ENCODE data around the gene GJA4.

Gene GJA4

DNA sequence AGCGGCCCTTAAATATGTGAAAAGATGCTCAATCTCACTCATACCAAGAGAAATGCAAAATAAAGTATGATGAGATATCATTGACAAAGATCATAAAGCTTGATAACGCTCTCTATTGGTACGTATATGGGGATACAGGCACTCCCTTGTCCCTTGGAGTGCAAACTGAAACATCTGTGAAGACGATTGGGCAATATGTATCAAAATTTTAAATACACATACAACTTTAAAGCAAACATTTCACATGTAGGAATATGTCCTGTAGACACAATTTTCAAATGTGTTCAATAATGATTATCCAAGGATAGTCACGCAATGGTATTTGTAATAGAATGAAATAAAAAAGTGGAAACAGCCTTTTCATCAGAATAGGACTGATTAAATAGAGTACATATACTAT is 13.8 kb upstream of the GJA4 start:
- TF ChIP-seq GATA3 (IDR thresholded peaks at IDR 0.05; ENCODE audit: low read depth, low read length), result no peak
- no peak for TF ChIP-seq GATA2 (IDR thresholded peaks at IDR 0.05; ENCODE audit: low read depth, low read length)

DNA sequence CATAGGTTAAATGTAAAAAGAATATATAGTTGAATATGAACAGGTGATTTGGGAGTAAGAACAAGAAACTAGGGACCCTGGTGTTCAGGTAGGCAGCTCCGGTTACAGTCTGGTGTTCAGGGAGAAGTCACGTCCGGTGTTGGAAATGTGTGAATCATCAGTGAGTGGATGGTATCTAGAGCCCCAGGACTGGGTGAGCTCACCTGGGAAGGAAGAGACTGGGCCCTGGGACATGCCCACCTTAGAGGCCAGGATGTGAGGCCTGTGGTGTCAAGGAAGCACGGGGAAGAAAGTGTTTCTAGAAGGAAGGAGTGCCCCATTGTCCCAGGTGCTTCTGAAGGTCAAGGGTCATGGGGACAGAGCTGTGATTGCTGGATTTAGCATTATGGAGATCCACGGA is 13.3 kb upstream of the GJA4 start:
- TF ChIP-seq GATA3 (IDR thresholded peaks at IDR 0.05; ENCODE audit: low read depth, low read length), result no peak
- no peak for TF ChIP-seq GATA2 (IDR thresholded peaks at IDR 0.05; ENCODE audit: low read depth, low read length)

DNA sequence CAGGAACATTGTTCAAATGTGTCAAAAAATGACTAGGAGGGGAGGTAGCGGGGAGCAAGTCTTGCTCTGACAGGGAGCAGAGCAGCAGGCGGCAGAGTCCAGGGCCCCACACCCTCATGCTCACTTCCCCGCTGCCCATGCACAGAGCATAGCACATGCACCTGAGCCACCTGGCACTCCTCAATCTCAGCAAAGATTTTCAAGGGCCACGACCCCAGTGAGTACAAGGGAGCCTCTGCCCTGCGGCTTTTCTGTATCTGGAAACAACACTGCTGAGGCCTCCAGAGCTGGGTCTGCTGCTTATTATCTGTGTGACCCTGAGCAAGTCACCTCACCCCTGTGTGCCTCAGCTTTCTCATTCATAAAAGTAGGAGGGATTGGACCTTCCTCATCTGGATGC is 12.8 kb upstream of the GJA4 start:
- no peak for TF ChIP-seq GATA3 (IDR thresholded peaks at IDR 0.05; ENCODE audit: low read depth, low read length)
- TF ChIP-seq GATA2 (IDR thresholded peaks at IDR 0.05; ENCODE audit: low read depth, low read length), result no peak

DNA sequence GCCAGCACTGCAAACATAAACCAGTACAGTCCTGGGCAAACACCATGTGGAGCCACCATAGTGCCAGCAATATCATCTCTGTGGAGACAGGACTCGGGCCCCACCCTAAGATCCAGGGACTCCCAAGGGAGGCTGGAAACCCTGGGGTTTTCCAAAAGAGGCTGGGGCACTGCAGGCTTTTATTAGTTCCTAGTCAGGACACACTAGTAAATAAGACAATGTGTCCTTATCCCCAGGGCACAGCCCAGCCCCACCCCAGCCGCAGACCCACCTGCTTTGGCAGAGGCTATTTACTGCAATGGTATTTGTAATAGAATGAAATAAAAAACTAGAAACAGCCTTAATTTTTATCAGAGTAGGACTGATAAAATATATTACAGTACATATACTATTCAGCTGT is 12.3 kb upstream of the GJA4 start:
- TF ChIP-seq GATA3 (IDR thresholded peaks at IDR 0.05; ENCODE audit: low read depth, low read length) (no peak), GATA2 (IDR thresholded peaks at IDR 0.05; ENCODE audit: low read depth, low read length) (no peak)

DNA sequence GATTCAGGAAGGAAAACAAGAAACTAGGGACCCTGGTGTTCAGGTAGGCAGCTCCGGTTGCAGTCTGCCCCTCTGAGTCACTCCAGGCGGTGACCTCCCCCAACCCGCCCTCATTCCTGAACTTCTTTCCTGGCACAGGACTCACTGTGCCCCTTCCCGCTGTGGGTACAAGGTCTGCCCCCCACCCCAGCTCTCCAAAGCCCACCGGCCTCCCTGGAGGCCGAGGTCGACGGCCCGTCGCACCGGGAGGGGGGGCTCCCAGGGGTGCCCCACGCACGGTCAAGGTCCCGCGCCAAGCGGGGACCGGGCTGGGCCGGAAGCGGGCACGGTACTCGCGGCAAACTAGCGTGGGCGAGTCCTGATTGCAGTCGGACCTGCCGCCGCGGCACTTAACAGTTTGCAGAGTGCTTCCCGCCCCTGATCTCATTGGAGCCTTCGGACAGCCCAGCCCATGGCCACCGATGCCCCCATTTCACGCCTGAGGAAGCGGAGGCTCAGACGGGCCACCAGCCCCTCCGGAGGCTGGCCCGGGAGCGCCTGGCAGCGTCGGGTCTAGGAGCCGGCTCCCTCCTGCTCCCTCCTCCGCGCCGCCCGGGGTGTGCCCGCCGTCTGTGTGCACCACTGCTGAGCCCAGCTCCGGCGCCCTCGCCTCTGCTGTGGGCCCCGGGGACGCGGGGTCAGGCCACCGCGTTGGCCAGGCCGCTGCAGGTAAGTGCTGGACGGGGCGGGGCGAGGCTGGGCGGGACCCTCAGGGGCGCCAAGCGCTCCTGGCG is 11.5 kb upstream of the GJA4 start, which contains the start of gene GJB3:
Gene GJB3 (plus strand): TSS at position 144 of the 773 bp plus-strand sequence. CDS start 3,549 bp downstream, outside the sequence.
- TF ChIP-seq GATA3 (IDR thresholded peaks at IDR 0.05; ENCODE audit: low read depth, low read length) (no peak), GATA2 (IDR thresholded peaks at IDR 0.05; ENCODE audit: low read depth, low read length) (no peak)

DNA sequence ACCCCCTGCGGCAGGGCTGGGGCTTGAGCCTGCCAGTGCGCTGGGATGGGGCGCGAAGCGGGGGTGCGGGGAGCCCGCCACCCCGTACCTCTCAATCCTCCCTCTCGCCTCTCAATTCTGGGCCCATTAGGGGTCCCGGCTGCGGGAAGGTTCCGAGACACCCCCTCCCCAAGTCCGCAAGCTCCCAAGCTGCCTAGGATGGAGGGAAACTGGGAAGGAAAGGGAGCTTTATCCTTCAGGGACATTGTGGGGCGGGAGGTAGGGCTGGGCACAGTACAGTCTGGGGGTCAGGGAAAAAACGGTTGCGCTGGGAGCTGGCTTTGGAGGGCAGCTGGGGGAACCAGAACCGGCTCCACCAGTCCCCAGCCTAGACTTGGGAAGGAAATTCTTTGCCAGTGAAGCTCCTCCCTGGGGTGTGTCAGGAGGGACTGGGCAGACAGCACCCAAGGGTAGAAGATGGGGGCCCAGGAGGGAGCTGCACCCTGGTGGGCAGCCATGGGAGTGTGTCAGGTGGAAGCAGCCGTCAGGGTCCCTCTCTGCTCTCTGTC is 10.9 kb upstream of the GJA4 start:
- TF ChIP-seq GATA3 (IDR thresholded peaks at IDR 0.05; ENCODE audit: low read depth, low read length) (no peak), GATA2 (IDR thresholded peaks at IDR 0.05; ENCODE audit: low read depth, low read length) (no peak)

DNA sequence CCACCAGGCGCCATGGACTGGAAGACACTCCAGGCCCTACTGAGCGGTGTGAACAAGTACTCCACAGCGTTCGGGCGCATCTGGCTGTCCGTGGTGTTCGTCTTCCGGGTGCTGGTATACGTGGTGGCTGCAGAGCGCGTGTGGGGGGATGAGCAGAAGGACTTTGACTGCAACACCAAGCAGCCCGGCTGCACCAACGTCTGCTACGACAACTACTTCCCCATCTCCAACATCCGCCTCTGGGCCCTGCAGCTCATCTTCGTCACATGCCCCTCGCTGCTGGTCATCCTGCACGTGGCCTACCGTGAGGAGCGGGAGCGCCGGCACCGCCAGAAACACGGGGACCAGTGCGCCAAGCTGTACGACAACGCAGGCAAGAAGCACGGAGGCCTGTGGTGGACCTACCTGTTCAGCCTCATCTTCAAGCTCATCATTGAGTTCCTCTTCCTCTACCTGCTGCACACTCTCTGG is 8.0 kb upstream of the GJA4 start:
- no peak for TF ChIP-seq GATA2 (IDR thresholded peaks at IDR 0.05; ENCODE audit: low read depth, low read length)
- no peak for TF ChIP-seq GATA3 (IDR thresholded peaks at IDR 0.05; ENCODE audit: low read depth, low read length)

DNA sequence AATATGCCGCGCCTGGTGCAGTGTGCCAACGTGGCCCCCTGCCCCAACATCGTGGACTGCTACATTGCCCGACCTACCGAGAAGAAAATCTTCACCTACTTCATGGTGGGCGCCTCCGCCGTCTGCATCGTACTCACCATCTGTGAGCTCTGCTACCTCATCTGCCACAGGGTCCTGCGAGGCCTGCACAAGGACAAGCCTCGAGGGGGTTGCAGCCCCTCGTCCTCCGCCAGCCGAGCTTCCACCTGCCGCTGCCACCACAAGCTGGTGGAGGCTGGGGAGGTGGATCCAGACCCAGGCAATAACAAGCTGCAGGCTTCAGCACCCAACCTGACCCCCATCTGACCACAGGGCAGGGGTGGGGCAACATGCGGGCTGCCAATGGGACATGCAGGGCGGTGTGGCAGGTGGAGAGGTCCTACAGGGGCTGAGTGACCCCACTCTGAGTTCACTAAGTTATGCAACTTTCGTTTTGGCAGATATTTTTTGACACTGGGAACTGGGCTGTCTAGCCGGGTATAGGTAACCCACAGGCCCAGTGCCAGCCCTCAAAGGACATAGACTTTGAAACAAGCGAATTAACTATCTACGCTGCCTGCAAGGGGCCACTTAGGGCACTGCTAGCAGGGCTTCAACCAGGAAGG is 7.4 kb upstream of the GJA4 start:
- no peak for TF ChIP-seq GATA2 (IDR thresholded peaks at IDR 0.05; ENCODE audit: low read depth, low read length)
- TF ChIP-seq GATA3 (IDR thresholded peaks at IDR 0.05; ENCODE audit: low read depth, low read length), result no peak

DNA sequence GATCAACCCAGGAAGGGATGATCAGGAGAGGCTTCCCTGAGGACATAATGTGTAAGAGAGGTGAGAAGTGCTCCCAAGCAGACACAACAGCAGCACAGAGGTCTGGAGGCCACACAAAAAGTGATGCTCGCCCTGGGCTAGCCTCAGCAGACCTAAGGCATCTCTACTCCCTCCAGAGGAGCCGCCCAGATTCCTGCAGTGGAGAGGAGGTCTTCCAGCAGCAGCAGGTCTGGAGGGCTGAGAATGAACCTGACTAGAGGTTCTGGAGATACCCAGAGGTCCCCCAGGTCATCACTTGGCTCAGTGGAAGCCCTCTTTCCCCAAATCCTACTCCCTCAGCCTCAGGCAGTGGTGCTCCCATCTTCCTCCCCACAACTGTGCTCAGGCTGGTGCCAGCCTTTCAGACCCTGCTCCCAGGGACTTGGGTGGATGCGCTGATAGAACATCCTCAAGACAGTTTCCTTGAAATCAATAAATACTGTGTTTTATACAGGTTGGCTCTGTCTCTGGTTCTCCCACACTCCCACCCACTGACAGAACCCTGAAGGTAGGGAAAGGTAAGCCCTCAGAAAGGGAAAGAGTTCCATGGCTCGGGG is 6.8 kb upstream of the GJA4 start:
- TF ChIP-seq GATA3 (IDR thresholded peaks at IDR 0.05; ENCODE audit: low read depth, low read length) (no peak), GATA2 (IDR thresholded peaks at IDR 0.05; ENCODE audit: low read depth, low read length) (no peak)

DNA sequence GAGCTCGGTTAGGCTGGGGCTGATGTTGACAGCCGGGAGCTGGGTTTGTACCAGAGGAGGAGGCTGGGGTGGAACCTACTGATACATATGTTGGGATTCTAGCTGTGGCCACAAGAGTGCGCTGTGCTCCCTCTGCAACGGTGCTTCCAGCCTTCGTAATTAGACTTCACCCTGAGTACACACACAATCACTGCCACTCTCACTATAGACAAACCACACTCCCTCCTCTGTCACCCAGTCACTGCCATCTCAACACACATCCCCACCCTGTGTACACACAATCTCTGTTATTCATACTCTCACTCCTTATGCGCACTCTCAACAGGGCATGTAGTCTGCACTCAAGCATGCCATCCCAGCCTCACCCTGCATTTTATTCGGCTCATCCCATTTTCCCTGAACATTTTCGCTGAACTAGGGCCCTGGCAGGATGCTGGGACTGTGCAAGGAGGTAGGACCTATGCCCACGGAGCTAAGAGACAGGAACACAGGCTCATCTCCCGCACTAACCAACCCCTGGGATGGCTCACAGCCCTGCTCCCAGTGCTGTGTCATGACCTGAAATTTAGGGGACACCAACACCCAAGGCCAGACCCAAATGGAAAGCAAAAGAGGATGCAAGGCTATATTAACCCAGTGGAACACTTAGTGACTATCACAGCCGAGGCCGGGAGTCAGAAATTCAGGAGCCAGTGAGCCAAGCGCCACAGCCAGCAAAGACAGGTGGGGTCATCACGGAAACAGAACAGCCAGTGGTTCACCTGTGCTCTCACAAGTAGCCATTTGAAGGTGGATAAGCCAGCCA is 6.1 kb upstream of the GJA4 start:
- no peak for TF ChIP-seq GATA2 (IDR thresholded peaks at IDR 0.05; ENCODE audit: low read depth, low read length)
- TF ChIP-seq GATA3 (IDR thresholded peaks at IDR 0.05; ENCODE audit: low read depth, low read length), result no peak

DNA sequence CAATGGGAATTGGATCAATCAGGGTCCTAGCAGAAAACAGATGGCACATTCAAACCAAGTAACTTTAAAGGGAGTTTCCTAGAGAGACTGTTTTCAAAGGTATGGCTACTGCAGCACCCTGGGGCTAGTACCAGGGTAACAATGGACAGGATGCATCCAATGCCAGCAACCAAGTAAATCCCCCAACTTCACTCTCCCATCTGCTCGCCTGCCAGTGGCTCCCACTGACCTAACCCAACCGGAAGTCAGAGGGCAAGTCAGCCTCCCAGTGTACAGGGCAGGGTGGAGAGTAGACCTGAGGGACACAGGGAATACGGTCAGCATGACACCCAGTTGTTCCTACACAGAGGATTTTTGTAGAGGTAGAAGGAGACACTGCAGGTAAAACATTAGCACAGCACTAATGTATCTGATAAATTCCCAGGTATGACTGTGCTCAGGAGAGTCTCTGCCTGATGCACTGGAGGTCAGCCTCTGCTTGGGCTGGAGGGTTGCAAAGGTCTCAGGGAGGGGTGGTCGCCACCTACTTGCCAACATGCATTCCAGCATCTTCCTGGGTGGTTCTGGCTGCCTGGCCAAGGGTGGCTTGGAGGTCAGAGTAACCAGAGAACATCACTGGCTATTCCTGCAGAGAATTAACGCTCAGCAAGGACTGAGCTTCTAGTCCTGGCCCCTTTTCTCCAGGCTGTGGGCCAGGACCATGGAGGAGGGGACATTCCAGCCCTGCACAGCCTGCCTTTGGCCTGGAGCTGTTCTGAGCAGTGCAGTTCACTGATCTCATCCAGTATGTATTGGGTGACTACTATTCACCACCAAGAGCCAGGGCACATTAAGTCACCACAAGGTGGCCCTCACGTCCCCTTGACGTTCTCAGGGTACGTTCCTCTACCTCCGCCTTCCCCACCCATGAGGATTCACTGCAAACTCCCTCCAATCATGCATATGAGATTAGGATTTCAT is 5.1 kb upstream of the GJA4 start:
- TF ChIP-seq GATA3 (IDR thresholded peaks at IDR 0.05; ENCODE audit: low read depth, low read length) (no peak), GATA2 (IDR thresholded peaks at IDR 0.05; ENCODE audit: low read depth, low read length) (no peak)

DNA sequence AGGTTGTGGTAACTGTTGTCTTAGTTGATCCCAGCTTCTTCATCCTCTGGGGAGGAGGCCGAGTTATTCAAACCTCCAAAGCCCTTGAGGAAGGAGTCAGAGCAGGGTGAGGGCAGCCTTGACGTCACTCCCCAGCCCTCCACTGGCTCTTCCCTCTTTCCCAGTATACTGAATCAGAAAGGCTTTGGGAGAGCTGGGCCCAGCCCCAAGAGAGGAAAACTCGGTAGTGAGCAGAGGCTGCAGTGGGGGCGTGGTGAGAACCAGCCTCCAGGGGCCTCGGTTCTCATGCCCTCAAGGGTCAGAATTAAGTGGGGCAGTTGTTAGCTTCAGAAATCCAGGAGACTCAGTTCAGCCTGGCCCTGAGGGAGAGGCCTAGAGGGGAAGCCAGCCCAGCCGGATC is 1.8 kb upstream of the GJA4 start:
- TF ChIP-seq GATA3 (IDR thresholded peaks at IDR 0.05; ENCODE audit: low read depth, low read length) (no peak), GATA2 (IDR thresholded peaks at IDR 0.05; ENCODE audit: low read depth, low read length) (no peak)

DNA sequence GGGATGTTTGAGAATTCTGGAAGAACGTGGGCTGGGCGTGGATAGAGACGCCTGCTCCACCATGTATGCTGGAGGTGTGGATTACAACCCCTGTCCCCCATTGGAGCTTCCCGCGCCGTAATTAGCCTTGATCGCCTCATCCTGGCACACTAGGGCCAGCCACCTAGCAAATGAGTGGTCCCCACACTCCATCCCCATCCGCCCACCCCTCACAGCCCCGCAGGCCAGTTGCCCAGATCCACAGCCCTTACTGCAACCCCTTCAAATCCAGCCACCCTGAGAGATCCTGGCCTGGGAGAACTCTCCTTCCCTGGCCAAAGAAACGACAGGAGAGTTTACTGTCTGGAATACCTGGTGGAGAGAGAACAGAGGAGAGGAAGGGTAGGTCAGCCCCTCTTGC is 375 bp upstream of the GJA4 start:
- TF ChIP-seq GATA3 (IDR thresholded peaks at IDR 0.05; ENCODE audit: low read depth, low read length), result no peak
- TF ChIP-seq GATA2 (IDR thresholded peaks at IDR 0.05; ENCODE audit: low read depth, low read length), result no peak

Data from SH-SY5Y (cell line).